WI38 (cell line): Measurements from ENCODE around the gene MDFIC.

Source experiments
- H3K4me3 ChIP-seq: 2 replicates; pipeline ENCODE4 v1.5.1; 2011; ENCODE audit warnings: low read depth, mild to moderate bottlenecking, control low read depth, low read length
- CTCF ChIP-seq: IDR thresholded peaks from 2 replicates; pipeline ENCODE4 v1.5.1; 2012; ENCODE audit warnings: low read depth, mild to moderate bottlenecking, control low read depth, low read length

The MDFIC gene

GRCh38 chr7:114962441-114962840 is 40.5 kb downstream of the MDFIC start:
- no peak overlapping the region for H3K4me3 ChIP-seq
- TF ChIP-seq CTCF = no peak

GRCh38 chr7:114966156-114966555 is 44.3 kb downstream of the MDFIC start:
- H3K4me3 ChIP-seq = no peak overlapping the region
- no peak for TF ChIP-seq CTCF

- TF ChIP-seq CTCF = no peak
Observed at GRCh38 chr7:114969096-114969495, 47.2 kb downstream of the MDFIC start.

GRCh38 chr7:114970308-114970707 is 48.4 kb downstream of the MDFIC start:
- H3K4me3 ChIP-seq = no peak overlapping the region
- no peak for TF ChIP-seq CTCF

More at GRCh38 chr7:114969096-114969495, 47.2 kb downstream of the MDFIC start:
- no peak overlapping the region for H3K4me3 ChIP-seq

- no peak overlapping the region for H3K4me3 ChIP-seq
- no peak for TF ChIP-seq CTCF
Observed at GRCh38 chr7:114970732-114971131, 48.8 kb downstream of the MDFIC start.

- TF ChIP-seq CTCF = no peak
- H3K4me3 ChIP-seq = no peak overlapping the region
Observed at GRCh38 chr7:114972567-114972966, 50.7 kb downstream of the MDFIC start.

GRCh38 chr7:114973147-114973546 is 51.3 kb downstream of the MDFIC start:
- no peak overlapping the region for H3K4me3 ChIP-seq
- TF ChIP-seq CTCF = no peak
